WTC11 (cell line): ENCODE measurements around the gene TEKT3. TPM values are rescaled to one million over a fixed set of nuclear protein-coding genes. Genes with fewer than 3 reads are reported as not detected.

Experiments used
- ATAC-seq: fragments of 200-7000 bp; cut with Tn5 transposase; 2 replicates; pipeline ENCODE4 v1.10.0; 2021; ENCODE audit warnings: mild to moderate bottlenecking, moderate library complexity
- CTCF ChIA-PET: fragments of 300-600 bp; sonication (Branson Sonifier 250); formaldehyde crosslinking; loops from one replicate; lab custom pipeline; 2021; ENCODE audit warnings: antibody characterized with exemption; lab: Charles Lee
- POLR2A ChIA-PET: fragments of 350-600 bp; sonication (Branson Sonifier 250); formaldehyde crosslinking; loops from one replicate; lab custom pipeline; 2021; ENCODE audit warnings: antibody characterized with exemption; lab: Charles Lee
- DNase-seq: peaks from one replicate; pipeline ENCODE4 v3.0.0; 2021; ENCODE audit warnings: low spot score
- H3K27ac Mint-ChIP-seq: 2 replicates; pipeline ENCODE4 v1.8.0; 2021; ENCODE audit warnings: mixed read lengths
- H3K27me3 Mint-ChIP-seq: 2 replicates; pipeline ENCODE4 v1.8.0; 2021; ENCODE audit warnings: low read depth, mild to moderate bottlenecking, moderate library complexity, mixed read lengths
- H3K36me3 Mint-ChIP-seq: 2 replicates; pipeline ENCODE4 v1.8.0; 2021; ENCODE audit warnings: mixed read lengths
- H3K4me1 Mint-ChIP-seq: 2 replicates; pipeline ENCODE4 v1.8.0; 2022; ENCODE audit warnings: mixed read lengths
- H3K4me3 Mint-ChIP-seq: 2 replicates; pipeline ENCODE4 v1.8.0; 2021; ENCODE audit warnings: mild to moderate bottlenecking, moderate library complexity, mixed read lengths
- H3K9me3 Mint-ChIP-seq: 2 replicates; pipeline ENCODE4 v1.8.0; 2021; ENCODE audit warnings: mixed read lengths
- CREM ChIP-seq: sonication (generic); formaldehyde crosslinking; IDR thresholded peaks from 2 replicates; pipeline ENCODE4 v1.8.1; 2022; ENCODE audit warnings: mild to moderate bottlenecking, missing genetic modification reagents, moderate library complexity
- FOXJ3 ChIP-seq: sonication (generic); formaldehyde crosslinking; IDR thresholded peaks from 2 replicates; pipeline ENCODE4 v1.9.0; 2021; ENCODE audit warnings: missing genetic modification reagents, mild to moderate bottlenecking, borderline replicate concordance
- JUN ChIP-seq: sonication (generic); formaldehyde crosslinking; IDR thresholded peaks from 2 replicates; pipeline ENCODE4 v1.8.0; 2023; ENCODE audit warnings: mild to moderate bottlenecking, missing genetic modification reagents
- SMAD4 ChIP-seq: sonication (generic); formaldehyde crosslinking; IDR thresholded peaks from 2 replicates; pipeline ENCODE4 v1.8.0; 2022; ENCODE audit warnings: mild to moderate bottlenecking, missing genetic modification reagents
- TP53 ChIP-seq: sonication (generic); formaldehyde crosslinking; IDR thresholded peaks from 2 replicates; pipeline ENCODE4 v1.8.1; 2023; ENCODE audit warnings: mild to moderate bottlenecking, missing genetic modification reagents
- ZNF121 ChIP-seq: sonication (generic); formaldehyde crosslinking; IDR thresholded peaks from 2 replicates; pipeline ENCODE4 v1.8.0; 2023; ENCODE audit warnings: missing genetic modification reagents
- ZNF219 ChIP-seq: sonication (generic); formaldehyde crosslinking; IDR thresholded peaks from 2 replicates; pipeline ENCODE4 v1.8.0; 2023; ENCODE audit warnings: missing genetic modification reagents, mild to moderate bottlenecking, borderline replicate concordance
- ZNF263 ChIP-seq: sonication (generic); formaldehyde crosslinking; IDR thresholded peaks from 2 replicates; pipeline ENCODE4 v1.8.1; 2022; ENCODE audit warnings: low read depth, mild to moderate bottlenecking, moderate library complexity, missing genetic modification reagents
- ZNF416 ChIP-seq: fragments of 250-450 bp; sonication (Bioruptor Pico); IDR thresholded peaks from 2 replicates; pipeline ENCODE4 v1.9.0; 2021; ENCODE audit warnings: mild to moderate bottlenecking, inconsistent platforms
- total RNA-seq: library from RNA; stranded (reverse); gene quantifications from 3 replicates; pipeline ENCODE4 v1.2.3, GENCODE V29; 2021
- TF ChIP-seq, protein P1 (sequence below): sonication (generic); formaldehyde crosslinking; IDR thresholded peaks from 2 replicates; pipeline ENCODE4 v1.8.0; 2022; ENCODE audit warnings: mild to moderate bottlenecking, missing genetic modification reagents
- TF ChIP-seq, protein P2 (sequence below): sonication (generic); formaldehyde crosslinking; conservative IDR thresholded peaks from 2 replicates; pipeline ENCODE4 v1.8.1; 2022; ENCODE audit warnings: mild to moderate bottlenecking, missing genetic modification reagents
- TF ChIP-seq, protein P3 (sequence below): sonication (generic); formaldehyde crosslinking; IDR thresholded peaks from 2 replicates; pipeline ENCODE4 v1.8.0; 2022; ENCODE audit warnings: missing genetic modification reagents
- TF ChIP-seq, protein P4 (sequence below): sonication (generic); formaldehyde crosslinking; IDR thresholded peaks from 2 replicates; pipeline ENCODE4 v1.8.1; 2023; ENCODE audit warnings: mild to moderate bottlenecking, missing genetic modification reagents, moderate library complexity
- TF ChIP-seq, protein P5 (sequence below): fragments of 250-450 bp; sonication (Bioruptor Pico); IDR thresholded peaks from 2 replicates; pipeline ENCODE4 v2.1.2; 2022; ENCODE audit warnings: mild to moderate bottlenecking, moderate library complexity
- TF ChIP-seq, protein P6 (sequence below): sonication (generic); formaldehyde crosslinking; IDR thresholded peaks from 2 replicates; pipeline ENCODE4 v1.8.0; 2022; ENCODE audit warnings: mild to moderate bottlenecking, missing genetic modification reagents
- TF ChIP-seq, protein P7 (sequence below): fragments of 250-450 bp; sonication (Bioruptor Pico); IDR thresholded peaks from 2 replicates; pipeline ENCODE4 v1.9.0; 2021; ENCODE audit warnings: moderate library complexity, mild to moderate bottlenecking, inconsistent platforms, borderline replicate concordance
- TF ChIP-seq, protein P8 (sequence below): sonication (generic); formaldehyde crosslinking; IDR thresholded peaks from 2 replicates; pipeline ENCODE4 v1.8.1; 2022; ENCODE audit warnings: mild to moderate bottlenecking, moderate library complexity, missing genetic modification reagents
- TF ChIP-seq, protein P9 (sequence below): fragments of 250-450 bp; sonication (Bioruptor Pico); IDR thresholded peaks from 2 replicates; pipeline ENCODE4 v1.9.0; 2021; ENCODE audit warnings: mild to moderate bottlenecking, borderline replicate concordance

TEKT3 gene
- total RNA-seq, 1 experiment from 2014 or later = 3.1 TPM

DNA sequence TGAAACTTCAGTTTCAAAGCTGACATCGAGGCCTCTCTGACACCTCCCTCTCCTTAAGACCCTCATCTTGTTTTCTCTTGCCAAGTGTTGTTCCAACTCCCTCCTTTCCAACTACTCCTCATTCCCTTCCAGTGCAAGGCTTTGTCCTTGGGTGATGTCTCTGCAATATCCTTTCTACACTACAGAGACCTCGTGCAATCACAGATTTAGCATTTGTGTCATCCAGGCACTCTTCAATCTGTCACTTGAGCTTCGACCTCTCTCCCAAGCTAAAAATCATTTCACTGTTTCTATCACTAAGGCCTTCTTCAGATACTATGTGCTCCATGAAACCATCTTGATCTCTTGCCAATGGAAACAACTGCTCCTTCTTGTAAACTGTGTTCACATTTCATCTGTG, 31.6 kb downstream of the TEKT3 start:
- ChIA-PET CTCF (no interaction called here), POLR2A (no interaction called here)
- ATAC-seq (no peak), DNase-seq (no peak)
- no peaks in the 10 kb centered on the region for H3K27me3 Mint-ChIP-seq
- H3K9me3 Mint-ChIP-seq = no peaks in the 10 kb centered on the region
- H3K4me3 Mint-ChIP-seq = no peak overlapping the region
- H3K36me3 Mint-ChIP-seq = no peaks in the 10 kb centered on the region
- no peak for TF ChIP-seq ZNF263 (CRISPR knock-in tag)
- TF ChIP-seq, protein P1, sequence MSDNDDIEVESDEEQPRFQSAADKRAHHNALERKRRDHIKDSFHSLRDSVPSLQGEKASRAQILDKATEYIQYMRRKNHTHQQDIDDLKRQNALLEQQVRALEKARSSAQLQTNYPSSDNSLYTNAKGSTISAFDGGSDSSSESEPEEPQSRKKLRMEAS (CRISPR knock-in tag) = no peak
- no peak for TF ChIP-seq ZNF219 (CRISPR knock-in tag)
- TF ChIP-seq, protein P2, sequence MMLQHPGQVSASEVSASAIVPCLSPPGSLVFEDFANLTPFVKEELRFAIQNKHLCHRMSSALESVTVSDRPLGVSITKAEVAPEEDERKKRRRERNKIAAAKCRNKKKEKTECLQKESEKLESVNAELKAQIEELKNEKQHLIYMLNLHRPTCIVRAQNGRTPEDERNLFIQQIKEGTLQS = no peak
- no peak for TF ChIP-seq JUN (CRISPR knock-in tag)
- TF ChIP-seq, protein P3, sequence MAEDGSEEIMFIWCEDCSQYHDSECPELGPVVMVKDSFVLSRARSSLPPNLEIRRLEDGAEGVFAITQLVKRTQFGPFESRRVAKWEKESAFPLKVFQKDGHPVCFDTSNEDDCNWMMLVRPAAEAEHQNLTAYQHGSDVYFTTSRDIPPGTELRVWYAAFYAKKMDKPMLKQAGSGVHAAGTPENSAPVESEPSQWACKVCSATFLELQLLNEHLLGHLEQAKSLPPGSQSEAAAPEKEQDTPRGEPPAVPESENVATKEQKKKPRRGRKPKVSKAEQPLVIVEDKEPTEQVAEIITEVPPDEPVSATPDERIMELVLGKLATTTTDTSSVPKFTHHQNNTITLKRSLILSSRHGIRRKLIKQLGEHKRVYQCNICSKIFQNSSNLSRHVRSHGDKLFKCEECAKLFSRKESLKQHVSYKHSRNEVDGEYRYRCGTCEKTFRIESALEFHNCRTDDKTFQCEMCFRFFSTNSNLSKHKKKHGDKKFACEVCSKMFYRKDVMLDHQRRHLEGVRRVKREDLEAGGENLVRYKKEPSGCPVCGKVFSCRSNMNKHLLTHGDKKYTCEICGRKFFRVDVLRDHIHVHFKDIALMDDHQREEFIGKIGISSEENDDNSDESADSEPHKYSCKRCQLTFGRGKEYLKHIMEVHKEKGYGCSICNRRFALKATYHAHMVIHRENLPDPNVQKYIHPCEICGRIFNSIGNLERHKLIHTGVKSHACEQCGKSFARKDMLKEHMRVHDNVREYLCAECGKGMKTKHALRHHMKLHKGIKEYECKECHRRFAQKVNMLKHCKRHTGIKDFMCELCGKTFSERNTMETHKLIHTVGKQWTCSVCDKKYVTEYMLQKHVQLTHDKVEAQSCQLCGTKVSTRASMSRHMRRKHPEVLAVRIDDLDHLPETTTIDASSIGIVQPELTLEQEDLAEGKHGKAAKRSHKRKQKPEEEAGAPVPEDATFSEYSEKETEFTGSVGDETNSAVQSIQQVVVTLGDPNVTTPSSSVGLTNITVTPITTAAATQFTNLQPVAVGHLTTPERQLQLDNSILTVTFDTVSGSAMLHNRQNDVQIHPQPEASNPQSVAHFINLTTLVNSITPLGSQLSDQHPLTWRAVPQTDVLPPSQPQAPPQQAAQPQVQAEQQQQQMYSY = no peak
- TF ChIP-seq ZNF416 (CRISPR knock-in tag) = no peak
- no peak for TF ChIP-seq SMAD4 (CRISPR knock-in tag)
- TF ChIP-seq, protein P4, sequence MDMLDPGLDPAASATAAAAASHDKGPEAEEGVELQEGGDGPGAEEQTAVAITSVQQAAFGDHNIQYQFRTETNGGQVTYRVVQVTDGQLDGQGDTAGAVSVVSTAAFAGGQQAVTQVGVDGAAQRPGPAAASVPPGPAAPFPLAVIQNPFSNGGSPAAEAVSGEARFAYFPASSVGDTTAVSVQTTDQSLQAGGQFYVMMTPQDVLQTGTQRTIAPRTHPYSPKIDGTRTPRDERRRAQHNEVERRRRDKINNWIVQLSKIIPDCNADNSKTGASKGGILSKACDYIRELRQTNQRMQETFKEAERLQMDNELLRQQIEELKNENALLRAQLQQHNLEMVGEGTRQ (CRISPR knock-in tag) = no peak
- TF ChIP-seq, protein P5, sequence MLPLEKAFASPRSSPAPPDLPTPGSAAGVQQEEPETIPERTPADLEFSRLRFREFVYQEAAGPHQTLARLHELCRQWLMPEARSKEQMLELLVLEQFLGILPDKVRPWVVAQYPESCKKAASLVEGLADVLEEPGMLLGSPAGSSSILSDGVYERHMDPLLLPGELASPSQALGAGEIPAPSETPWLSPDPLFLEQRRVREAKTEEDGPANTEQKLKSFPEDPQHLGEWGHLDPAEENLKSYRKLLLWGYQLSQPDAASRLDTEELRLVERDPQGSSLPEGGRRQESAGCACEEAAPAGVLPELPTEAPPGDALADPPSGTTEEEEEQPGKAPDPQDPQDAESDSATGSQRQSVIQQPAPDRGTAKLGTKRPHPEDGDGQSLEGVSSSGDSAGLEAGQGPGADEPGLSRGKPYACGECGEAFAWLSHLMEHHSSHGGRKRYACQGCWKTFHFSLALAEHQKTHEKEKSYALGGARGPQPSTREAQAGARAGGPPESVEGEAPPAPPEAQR = no peak
- TF ChIP-seq, protein P6, sequence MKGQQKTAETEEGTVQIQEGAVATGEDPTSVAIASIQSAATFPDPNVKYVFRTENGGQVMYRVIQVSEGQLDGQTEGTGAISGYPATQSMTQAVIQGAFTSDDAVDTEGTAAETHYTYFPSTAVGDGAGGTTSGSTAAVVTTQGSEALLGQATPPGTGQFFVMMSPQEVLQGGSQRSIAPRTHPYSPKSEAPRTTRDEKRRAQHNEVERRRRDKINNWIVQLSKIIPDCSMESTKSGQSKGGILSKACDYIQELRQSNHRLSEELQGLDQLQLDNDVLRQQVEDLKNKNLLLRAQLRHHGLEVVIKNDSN (CRISPR knock-in tag) = no peak
- TF ChIP-seq FOXJ3 (CRISPR knock-in tag) = no peak
- TF ChIP-seq, protein P7, sequence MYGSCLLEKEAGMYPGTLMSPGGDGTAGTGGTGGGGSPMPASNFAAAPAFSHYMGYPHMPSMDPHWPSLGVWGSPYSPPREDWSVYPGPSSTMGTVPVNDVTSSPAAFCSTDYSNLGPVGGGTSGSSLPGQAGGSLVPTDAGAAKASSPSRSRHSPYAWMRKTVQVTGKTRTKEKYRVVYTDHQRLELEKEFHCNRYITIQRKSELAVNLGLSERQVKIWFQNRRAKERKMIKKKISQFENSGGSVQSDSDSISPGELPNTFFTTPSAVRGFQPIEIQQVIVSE (CRISPR knock-in tag) = no peak
- no peak for TF ChIP-seq ZNF121 (CRISPR knock-in tag)
- H3K4me1 Mint-ChIP-seq = peaks cover 2% of the 10 kb centered on the region; the same call in 1 of the 2 replicates
- no peak overlapping the region for H3K27ac Mint-ChIP-seq

DNA sequence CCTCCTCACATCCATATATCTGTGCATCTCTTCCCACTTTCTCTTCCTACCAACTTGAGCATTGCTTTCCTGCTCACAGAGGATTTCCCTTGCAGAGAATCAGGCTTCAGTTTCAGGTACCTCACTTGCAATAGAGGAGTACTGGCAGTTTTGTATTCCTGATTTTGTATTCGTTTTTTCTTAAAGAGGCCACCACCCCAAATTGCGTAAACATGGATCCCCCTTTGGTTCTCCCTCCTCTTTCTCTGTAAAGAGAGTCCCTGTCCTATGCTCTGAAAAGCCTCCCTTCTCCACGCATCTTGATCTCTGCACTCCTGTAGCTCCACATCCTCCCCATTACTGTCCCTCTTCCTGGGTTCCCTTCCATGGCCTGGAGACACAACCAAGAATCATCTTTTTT, 32.2 kb downstream of the TEKT3 start:
- Mint-ChIP-seq H3K9me3 (no peaks in the 10 kb centered on the region), H3K27ac (no peak overlapping the region), H3K27me3 (no peaks in the 10 kb centered on the region), H3K4me3 (no peak overlapping the region), H3K36me3 (no peaks in the 10 kb centered on the region), H3K4me1 (peaks cover 2% of the 10 kb centered on the region; the same call in 1 of the 2 replicates)
- CTCF ChIA-PET = no interaction called here
- DNase-seq (no peak), ATAC-seq (no peak)
- POLR2A ChIA-PET = no interaction called here
- no peak for TF ChIP-seq CREM (CRISPR knock-in tag)
- TF ChIP-seq, protein P8, sequence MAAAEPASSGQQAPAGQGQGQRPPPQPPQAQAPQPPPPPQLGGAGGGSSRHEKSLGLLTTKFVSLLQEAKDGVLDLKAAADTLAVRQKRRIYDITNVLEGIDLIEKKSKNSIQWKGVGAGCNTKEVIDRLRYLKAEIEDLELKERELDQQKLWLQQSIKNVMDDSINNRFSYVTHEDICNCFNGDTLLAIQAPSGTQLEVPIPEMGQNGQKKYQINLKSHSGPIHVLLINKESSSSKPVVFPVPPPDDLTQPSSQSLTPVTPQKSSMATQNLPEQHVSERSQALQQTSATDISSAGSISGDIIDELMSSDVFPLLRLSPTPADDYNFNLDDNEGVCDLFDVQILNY (CRISPR knock-in tag) = no peak
- no peak for TF ChIP-seq TP53
- TF ChIP-seq, protein P3 = no peak
- TF ChIP-seq, protein P9, sequence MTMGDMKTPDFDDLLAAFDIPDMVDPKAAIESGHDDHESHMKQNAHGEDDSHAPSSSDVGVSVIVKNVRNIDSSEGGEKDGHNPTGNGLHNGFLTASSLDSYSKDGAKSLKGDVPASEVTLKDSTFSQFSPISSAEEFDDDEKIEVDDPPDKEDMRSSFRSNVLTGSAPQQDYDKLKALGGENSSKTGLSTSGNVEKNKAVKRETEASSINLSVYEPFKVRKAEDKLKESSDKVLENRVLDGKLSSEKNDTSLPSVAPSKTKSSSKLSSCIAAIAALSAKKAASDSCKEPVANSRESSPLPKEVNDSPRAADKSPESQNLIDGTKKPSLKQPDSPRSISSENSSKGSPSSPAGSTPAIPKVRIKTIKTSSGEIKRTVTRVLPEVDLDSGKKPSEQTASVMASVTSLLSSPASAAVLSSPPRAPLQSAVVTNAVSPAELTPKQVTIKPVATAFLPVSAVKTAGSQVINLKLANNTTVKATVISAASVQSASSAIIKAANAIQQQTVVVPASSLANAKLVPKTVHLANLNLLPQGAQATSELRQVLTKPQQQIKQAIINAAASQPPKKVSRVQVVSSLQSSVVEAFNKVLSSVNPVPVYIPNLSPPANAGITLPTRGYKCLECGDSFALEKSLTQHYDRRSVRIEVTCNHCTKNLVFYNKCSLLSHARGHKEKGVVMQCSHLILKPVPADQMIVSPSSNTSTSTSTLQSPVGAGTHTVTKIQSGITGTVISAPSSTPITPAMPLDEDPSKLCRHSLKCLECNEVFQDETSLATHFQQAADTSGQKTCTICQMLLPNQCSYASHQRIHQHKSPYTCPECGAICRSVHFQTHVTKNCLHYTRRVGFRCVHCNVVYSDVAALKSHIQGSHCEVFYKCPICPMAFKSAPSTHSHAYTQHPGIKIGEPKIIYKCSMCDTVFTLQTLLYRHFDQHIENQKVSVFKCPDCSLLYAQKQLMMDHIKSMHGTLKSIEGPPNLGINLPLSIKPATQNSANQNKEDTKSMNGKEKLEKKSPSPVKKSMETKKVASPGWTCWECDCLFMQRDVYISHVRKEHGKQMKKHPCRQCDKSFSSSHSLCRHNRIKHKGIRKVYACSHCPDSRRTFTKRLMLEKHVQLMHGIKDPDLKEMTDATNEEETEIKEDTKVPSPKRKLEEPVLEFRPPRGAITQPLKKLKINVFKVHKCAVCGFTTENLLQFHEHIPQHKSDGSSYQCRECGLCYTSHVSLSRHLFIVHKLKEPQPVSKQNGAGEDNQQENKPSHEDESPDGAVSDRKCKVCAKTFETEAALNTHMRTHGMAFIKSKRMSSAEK (CRISPR knock-in tag) = no peak
